Kidney tubule cell (primary cell): Measurements from ENCODE around the gene RBM15B.

Experiments used
- DNase-seq: peaks from one replicate; pipeline ENCODE4 v3.0.0-alpha.2; 2018; ENCODE audit warnings: low spot score

The RBM15B gene

GRCh38 chr3:51441282-51442030, 50.4 kb downstream of the RBM15B start:
- no peak for DNase-seq

- no peak for DNase-seq
Observed at GRCh38 chr3:51445544-51446280, 54.6 kb downstream of the RBM15B start.
